NCI-H1436 (cell line): ENCODE results near the gene BMERB1.
"Not testable (repeated sequence)": the region's sequence is repeated elsewhere in the genome, so short reads cannot be mapped to it uniquely, and the experiment has no call there.

Experiments
- DNase-seq: peaks from one replicate; lab custom pipeline; 2025; lab: John Stamatoyannopoulos, UW

The BMERB1 gene

DNA sequence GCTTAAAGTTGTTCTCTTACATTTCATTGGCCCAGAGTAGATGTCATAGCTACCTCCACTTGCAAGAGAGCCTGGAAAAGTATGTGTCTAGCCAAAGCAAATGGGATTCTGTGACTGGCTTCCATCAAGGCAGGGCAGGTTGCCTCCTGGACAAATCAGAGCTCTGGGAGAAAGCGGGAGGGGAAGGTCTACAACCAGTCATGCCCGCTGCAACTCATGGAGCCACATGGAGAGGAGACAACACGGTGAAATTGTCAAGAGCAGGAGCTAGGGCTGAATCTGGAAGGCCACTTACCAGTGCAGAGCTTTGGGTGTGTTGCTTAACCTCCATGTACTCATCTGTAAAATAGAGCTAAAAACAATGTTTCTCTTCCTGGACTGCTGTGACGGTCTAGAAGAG lies 124.8 kb downstream of the BMERB1 start:
- no peak for DNase-seq

DNA sequence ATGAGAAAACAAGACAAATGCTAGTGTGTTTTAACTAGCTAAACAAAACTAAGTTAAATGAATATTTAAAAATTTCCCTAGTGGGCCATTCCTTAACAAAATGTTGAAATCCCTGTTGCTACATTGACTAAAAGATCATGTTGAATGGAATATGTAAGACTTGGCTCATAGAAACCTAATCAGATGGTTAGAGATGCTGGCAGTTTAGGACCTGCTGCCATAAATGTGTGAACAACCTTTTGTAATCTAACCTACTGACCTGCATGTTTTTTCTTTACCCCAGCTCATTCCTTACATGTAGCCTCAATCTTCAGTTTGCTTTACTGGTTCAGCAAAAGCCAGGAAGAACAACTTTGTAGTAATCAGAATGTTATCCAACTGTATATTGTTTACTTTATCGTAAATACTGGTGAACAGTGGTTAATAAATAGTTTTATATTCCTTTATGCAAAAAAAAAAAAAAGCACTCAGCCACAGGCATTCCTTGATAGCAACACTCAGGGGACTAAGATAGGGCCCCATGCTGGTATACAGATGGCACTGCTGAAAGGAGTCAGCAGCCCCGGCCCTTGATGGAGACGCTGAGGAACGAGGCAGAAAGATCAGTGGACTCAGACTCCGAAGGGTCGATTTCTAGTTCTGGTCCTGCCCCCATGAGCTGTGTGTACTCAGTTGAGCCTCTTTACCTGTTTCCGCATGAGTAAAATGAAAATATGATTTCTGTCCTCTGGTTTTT lies 130.4 kb downstream of the BMERB1 start:
- DNase-seq: no peak

DNA sequence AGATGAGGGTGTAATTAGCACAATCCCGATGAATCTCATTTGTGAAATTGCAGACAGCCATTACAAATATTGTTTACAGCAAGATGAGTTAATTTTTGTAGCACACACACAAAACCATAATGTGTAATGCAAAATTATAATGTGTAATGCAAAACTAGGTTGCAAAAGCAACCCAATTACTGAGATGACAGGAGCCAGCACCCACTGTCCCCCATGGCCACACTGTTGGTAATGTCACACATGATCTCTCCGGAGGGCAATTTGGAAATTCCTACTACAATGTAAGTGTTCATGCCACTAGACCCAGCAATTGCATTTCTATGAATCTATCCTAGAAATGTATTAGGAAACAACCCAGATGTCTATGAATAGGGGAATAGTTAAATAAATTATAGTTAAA lies 131.7 kb downstream of the BMERB1 start:
- no peak for DNase-seq

DNA sequence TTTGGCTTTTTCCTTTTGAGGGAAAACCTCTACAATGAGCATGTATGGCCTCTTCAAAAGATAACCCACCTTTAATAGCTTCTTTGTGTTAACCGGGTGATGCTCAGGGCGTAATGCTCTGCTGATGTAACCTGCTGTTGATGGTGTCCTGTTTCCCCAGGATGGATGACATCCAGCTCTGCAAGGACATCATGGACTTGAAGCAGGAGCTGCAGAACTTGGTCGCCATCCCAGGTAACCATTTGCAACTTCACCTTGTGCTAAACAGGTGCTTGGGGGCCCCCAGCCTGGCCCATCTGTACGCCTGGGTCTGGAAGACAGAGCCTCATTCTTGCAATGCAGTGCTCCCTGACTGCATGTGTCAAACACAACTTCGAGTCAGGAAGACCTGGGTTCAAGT lies 133.4 kb downstream of the BMERB1 start:
- DNase-seq: no peak

DNA sequence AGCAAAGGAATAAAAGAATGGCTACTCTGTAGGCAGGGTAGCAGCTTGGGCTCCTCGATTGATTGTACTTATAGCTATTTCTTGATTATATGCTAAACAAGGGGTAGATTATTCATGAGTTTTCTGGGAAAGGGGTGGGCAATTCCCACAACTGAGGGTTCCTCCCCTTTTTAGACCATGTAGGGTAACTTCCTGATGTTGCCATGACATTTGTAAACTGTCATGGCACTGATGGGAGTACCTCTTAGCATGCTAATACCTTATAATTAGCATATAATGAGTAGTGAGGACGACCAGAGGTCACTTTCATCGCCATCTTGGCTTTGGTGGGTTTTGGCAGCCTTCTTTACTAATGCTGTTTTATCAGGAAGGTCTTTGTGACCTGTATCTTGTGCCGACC lies 136.3 kb downstream of the BMERB1 start:
- not testable (repeated sequence) for DNase-seq

DNA sequence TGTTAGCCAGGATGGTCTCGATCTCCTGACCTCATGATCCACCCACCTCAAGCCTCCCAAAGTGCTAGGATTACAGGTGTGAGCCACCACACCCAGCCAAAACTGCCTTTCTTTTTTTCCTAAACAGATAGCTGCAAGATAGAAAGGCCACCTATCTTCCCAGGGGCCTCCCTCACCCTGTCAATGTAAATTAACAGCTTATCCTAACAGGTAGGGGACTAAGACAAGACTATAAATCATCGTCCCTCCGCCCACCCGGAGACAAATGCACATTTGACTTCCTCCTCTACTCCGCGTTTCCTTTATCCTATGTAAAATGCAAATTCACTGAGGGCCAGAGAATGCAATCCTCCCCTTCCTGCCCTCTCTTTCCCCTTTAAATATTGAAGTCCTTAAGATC lies 137.2 kb downstream of the BMERB1 start:
- no peak for DNase-seq

DNA sequence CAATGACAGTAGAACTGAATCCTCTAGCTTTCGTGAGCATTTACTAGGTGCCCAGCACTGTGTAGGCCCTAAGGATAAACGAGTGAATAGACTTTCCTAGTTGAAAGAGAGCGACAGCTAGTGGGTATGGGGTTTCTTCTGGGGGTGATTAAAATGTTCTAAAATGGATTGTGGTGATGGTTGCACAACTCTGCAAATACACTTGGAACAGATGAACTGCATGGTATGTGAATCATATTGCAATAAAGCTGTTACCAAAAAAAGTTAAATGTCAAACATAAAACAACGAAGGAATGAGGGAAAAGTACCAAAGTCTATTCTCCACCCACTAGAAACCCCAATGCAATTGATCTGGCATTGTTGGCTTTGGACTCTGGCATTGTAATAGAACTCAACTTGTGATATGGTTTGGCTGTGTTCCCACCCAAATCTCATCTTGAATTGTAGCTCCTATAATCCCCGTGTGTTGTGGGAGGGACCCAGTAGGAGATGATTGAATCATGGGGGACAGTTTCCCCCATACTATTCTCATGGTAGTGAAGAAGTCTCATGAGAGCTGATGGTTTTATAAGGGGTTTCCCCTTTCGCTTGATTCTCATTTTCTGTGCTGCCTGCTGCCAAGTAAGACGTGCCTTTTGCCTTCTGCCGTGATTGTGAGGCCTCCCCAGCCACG lies 138.1 kb downstream of the BMERB1 start:
- DNase-seq: no peak

DNA sequence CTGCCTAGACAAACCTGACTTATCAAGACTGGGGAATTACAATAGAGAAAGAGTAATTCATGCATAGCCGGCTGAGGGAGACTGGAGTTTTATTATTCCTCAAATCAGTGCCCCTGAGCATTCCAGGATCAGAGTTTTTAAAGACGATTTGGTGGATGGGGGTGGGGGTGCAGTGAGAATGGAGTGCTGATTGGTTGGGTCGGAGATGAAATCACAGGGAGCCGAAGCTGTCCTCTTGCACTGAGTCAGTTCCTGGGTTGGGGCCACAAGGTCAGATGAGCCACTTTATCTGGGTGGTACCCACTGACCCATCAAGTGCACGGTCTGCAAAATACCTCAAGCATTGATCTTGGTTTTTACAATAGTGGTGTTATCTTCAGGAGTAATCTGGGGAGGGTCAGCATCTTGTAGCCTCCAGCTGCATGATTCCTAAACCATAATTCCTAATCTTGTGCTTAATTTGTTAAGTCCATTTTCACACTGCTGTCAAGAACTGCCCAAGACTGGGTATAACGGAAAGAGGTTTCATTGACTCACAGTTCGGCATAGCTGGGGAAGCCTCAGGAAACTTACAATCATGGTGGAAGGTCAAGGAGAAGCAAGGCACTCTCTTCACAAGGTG lies 139.0 kb downstream of the BMERB1 start:
- DNase-seq: no peak

DNA sequence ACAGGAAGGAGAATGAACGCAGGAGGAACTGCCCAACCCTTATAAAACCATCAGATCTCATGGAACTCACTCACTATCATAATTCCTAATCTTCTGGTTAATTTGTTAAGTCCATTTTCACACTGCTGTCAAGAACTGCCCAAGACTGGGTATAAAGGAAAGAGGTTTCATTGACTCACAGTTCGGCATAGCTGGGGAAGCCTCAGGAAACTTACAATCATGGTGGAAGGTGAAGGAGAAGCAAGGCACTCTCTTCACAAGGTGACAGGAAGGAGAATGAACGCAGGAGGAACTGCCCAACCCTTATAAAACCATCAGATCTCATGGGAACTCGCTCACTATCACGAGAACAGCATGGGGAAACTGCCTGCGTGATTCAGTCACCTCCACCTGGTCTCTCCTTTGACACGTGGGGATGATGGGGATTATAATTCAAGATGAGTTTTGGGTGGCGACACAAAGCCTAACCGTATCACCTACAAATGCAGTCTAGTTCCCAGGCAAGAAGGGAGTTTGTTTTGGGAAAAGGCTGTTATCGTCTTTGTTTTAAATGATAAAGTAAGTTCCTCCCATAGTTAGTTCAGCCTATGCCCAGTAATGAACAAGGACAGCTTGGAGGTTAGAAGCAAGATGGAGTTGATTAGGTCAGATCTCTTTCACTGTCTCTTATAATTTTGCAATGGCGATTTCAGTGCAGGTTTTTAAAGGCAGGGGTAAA lies 139.7 kb downstream of the BMERB1 start:
- DNase-seq: not testable (repeated sequence)

DNA sequence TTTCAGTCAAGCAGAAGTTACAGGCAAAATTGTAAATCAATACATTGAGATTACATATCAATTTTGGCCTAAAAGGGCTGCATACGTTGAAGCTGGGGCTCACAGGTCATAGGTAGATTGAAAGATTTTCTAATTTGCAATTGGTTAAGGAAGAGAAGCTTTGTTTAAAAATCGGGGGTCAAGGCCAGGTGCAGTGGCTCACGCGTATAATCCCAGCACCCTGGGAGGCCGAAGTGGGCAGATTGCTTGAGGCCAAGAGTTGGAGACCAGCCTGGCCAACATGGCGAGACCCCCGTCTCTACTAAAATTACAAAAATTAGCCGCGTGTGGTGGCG lies 140.2 kb downstream of the BMERB1 start:
- DNase-seq: no peak

DNA sequence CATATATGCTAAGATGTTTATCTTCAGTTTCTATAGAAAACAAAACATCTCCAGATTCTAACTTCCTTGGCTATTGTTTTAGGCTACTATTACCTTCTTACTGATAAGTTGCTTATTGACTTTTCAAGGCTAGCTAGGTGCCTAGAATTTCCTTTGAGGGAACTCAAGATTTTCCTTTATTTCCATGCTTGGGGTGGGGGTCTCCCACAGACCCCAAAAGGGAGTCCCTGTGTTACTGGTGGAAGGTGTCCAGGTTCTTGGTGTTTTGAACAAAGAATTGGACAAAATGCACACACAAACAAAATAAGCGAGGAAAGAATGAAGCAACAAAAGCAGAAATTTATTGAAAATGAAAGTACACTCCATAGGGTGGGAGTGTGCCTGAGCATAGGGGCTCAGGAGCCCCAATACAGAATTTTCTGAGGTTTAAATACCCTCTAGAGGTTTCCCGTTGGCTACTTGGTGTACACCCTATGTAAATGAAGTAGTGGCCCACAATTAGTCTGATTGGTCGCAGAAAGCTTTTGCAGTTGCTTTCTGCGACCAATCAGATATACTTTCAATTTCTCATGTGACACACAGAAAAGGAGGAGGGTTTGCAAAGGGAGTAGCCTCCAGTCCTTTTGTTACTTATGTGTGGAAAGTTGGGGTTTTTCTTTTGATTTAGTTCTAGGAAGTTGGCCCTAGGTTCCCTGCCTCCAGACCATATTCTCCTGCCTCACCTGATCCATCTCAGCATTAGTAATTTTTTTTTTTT lies 141.1 kb downstream of the BMERB1 start:
- DNase-seq: no peak

DNA sequence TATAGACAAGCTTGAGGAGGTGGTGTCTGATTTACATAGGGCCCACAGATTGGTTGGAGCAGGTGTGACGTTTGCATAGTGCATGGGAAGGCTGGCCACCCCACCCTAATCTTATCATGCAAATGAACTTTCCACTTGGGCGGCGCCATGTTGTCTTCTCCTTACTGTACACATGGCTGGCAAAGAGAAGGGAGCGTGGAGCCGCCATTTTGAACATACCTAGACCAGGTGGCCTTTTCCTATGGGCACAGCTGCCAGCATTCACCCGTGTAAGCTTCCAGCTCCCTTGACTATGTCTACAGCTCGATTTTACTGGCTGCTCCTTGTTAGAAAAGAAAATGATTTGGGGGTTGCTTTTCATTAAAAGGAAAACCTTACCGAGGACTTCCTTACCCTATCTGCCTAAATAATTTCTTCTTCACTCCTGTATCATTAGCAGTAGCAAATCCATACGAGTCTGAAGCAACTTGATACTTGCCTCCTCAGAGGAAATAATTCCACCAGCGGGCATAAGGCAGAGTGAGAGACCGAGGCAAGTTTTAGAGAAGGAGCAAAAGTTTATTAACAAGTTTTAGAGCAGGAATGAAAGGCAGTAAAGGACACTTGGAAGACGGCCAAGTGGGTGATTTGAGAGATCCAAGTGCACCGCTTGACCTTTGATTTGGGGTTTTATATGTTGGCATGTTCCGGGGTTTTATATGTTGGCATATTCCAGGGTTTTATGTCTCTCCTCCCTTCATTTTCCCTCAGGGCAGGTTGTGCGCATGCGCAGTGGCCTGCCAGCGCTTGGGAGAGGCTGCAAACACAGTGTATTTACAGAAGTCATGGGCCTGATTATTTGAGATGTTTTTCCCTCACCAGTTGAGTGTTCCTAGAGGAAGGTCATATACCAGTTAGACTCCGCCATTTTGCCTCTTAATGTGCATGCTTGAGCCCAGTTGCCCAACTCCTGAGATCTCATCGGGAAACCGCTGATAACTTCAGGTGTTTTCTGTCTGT lies 142.9 kb downstream of the BMERB1 start:
- no peak for DNase-seq

DNA sequence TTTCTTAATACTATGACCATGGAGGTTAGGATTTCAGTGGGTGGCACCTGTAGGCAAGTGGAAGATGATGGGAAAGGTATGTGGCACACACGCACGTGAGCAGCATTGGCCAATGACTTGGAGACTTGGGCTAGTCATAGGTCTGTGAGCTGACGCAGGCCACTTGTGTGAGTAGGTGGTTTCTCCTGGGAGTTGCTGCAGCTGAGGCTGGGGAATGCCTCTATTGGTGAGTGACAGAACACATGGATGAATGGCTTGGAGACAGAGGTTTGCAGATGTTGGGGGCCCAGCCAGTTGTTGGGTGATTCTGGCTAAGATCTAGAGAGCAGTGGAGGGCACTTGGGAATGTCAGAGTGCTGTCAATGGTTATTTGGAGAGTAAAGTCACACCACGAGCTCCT lies 144.4 kb downstream of the BMERB1 start:
- DNase-seq: no peak

DNA sequence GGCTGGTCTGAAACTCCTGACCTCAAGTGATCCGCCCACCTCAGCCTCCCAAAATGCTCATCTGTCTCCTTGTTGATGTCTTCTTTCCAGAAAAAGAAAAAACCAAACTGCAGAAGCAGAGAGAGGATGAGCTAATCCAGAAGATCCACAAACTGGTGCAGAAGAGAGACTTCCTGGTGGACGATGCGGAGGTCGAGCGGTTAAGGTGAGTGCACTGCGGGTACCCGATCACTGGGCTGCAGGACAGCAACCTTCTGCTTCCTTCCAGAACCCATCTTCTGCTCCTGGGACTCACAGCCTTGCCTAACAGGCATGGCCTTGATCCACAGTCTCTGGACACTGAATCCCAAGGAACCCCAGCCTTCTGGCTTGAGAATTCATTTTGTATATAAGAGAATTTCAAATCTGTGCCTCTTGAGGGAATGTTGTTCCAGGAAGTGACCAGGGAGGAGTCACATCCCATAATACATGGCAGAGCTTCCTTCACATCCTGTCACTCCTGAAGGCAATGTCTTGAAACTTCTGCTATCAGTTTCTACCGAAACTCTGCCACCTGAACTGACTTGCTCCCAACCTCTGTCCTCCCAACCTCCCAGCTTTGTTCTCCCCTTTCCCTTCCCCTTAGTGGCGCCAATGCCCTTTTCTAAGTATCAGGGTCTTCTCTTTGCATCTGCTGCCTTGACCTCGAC lies 146.9 kb downstream of the BMERB1 start:
- no peak for DNase-seq

DNA sequence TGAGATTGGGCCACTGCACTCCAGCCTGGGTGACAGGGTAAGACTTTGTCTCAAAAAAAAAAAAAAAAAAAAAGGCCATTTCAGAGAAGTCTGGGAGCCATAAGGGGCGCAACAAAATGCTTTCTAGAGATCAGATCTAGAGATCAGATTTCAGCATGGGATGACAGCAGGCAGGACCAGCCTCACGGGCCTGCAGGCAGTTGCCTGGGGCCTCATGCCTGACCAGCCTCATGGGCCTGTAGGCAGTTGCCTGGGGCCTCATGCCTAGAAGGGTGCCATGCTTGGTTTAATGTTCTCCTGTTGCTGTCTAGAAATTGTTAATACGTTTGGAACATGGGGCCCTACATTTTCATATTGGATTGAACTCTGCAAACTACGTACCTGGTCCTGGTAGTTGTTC lies 149.1 kb downstream of the BMERB1 start:
- DNase-seq: no peak

DNA sequence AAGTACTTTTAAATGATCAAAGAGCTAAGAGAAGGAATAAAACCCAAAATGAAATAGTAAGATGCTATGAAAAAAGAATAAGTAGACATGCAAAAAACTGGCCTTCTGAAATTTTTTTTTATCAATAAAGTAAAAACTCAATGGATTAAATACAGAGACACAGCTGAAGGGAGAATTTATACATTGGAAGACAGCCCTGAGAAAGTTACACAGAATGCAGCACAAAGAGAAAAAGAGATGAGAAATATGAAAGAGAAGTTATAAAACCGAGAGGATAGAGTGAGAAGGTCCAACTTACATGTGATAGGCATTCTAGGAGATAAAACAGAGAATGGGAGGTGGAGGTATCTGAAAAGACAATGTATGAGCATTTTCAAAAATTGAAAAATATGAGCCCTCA lies 151.6 kb downstream of the BMERB1 start:
- no peak for DNase-seq

DNA sequence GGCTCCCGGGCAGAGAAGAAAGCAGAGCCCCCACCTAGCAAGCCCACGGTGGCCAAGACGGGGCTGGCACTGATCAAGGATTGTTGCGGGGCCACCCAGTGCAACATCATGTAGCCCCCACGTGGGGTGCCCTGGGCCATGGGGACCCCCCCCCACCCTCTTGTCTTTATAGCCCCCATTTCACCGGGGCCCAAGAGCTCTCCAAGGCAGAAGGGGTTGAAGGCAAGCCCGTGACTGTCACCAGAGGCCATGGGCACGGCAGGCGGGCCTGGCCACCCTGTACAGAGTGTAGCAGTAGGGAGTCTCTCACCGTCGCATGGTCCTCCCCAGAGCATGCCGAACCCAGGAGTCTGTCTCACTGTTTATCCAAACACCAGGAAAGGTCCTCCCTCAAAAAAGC lies 152.3 kb downstream of the BMERB1 start:
- DNase-seq: no peak

DNA sequence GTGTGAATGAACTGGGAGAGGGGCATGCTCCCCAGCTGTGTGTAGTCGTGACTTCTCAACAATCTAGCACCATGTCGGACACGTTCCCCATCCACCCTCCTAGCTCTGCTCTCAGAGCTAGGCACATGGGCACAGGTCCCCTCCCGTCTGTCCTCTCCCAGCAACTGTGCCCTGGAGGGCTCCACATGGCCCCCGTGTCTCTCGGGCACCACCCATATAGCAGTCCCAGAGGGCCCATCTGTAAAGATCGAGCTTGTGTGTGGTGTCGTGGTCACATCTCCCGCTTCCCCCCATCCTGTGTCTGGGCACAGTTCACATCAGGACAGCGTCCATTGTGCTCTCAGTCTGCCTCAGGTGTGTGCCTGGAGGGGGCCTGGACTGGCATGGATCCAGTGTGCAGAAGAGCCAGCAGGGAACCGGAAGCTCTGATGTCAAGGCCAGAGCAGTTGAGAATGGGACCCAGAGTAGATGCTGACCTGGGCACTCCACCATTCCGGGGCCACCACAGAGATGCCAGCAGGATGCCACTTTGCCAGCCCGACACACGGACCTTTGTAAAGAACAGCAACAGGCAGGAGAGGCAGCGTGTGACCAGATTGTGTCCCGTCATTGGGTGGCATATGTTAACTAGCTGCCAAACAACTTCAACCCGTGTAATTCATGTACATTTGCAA lies 152.9 kb downstream of the BMERB1 start:
- DNase-seq: no peak

DNA sequence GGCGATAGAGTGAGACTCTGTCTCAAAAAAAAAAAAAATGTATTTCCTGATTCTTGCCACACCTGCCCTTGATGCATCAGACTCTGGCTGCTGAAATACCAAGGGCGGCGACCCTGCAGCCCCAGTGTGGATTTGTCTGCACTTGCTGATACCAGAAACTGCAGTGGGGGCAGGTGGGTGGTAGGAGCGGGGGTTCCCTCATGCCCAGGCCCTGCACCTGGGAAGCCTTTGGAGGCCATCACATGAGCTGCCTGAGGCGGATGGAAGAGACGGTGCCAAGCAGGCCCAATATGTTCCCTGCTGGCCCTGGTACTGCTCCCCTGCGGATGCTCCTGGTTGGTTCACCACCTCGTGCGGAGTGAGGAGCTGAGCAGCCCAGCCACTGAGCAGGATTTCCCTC lies 157.9 kb downstream of the BMERB1 start:
- no peak for DNase-seq

DNA sequence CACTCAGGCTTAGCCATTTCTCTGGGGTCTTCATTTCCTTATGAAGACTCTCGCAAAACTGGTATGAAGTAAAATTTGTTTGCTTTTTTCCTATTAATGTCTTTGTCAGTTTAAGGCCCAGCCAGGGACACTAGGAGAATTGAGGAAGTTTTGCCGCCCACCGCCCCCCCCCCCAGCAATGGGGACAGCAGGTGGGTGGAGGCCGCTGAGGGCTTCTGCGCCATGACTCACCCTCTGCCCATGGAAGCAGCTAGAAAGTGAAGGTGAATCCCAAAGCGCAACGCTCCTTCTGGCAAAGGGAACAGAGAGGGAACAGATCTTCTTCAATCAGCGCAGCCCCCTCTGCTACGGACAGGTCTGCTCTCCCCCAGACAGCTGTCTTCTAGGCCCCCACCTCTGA lies 158.8 kb downstream of the BMERB1 start:
- DNase-seq: no peak
